HG03457 (cell line): ENCODE measurements around the gene FGFRL1.
"Not testable (repeated sequence)": the region's sequence is repeated elsewhere in the genome, so short reads cannot be mapped to it uniquely, and the experiment has no call there.

Experiments used
- ATAC-seq: cut with Tn5 transposase; IDR thresholded peaks from one replicate; pipeline ENCODE4 v1.9.1; 2021; ENCODE audit warnings: moderate number of reproducible peaks; ENCODE audit not compliant: unreplicated experiment

Gene FGFRL1

DNA sequence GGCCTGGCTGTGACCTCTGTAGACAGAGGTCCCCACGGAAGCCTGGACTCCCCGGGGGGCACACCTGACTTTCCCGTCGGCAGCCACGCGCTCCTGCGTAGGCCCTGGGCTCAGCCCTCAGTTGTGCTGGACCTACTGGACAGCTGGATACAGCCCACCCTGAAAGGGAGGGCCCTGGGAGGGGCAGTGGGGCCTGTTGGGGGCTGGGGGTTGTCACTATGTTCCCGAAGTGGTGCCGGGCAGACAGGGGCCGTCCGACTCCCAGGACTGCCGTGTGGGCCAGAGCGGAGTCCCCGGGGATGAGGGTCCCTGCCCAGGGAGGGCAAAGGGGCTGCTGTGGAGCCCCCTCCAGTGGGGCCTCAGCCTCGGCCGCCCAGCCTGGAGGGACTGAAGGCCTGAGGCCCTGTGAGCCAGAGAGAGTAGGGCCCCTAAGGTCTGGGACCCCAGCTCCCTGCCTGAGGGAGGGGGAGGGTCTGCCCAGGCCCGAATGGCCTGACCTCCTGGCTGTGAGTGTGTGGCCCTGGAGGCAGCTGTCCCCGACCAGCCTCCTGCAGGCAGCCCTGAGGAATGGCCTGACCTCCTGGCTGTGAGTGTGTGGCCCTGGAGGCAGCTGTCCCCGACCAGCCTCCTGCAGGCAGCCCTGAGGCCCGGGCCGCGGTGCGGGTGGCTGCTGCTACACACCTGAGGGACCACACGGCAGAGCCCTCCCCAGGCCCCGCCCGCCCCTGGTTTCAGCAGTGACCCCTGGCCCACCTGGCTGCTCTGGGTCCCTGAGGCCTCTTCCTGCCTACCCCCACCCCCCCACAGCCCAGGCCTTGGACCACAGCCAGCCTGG, 25.8 kb downstream of the FGFRL1 start:
- ATAC-seq, result no peak

DNA sequence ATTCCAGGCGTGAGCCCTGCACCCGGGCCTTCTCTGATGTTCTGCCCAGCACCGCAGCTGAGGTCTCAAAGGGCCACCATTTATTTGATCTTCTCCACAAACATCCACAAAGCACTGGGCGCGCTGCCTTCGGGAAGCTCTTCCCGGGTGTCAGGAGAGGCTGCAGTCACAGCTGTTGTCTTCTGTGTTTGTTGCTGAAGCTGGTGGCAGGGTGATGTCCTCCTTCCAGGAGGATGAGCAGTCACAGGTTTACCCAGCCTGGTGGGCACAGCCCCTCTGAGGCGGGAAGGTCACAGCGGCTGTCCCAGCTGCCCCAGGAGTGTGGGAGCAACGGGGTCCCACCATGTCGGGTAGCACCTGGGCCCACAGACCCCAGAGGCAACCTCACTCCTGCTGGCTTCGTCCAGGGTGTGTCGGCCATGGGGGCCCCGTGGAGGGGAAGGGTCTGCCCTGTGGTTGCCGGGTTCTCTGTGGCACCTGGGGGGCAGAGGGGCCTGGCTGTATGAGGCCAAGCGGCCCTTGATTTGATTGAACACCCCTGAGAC, 27.6 kb downstream of the FGFRL1 start:
- no peak for ATAC-seq

GRCh38 chr4:1039493-1040343, 28.3 kb downstream of the FGFRL1 start:
- ATAC-seq, result no peak

- no peak for ATAC-seq
These were observed 29.1 kb downstream of the FGFRL1 start for GRCh38 chr4:1040344-1041146.

DNA sequence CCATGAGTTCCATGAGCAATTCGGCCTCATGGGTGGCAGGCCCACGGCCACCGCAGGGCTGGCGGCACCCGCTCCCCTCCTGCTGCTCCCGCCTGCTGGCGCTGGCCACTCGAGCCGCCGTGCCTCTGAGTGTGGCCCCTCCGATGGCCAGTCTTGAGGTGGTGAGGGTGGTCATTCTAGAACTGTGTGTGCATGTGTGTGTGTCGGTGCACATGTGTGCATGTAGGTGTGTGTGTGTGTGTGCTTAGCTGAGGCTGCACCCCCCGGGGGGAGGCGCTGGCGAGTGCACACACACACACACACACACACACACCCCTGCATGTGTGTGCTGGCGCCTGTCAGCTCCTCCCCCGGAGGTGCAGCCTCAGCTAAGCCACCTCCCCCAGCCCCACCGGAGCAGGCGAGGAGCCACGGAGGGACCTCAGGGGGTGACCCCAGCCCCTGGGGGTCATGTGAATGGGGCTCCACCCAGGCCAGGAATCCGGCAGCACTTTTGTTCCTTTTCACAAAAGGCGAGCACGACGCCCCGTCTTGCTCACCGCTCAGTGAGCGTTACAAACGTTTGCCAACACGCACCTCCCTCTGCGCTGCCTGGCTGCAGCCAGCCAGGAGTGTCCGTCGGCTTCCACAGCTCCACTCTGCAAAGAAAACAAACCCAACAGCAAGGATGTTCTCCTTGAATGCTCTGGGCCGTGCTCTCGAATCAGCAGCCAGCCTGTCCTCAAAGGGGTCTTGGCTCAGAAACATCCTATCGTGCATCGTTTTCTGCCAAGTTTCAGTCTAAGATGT, 29.9 kb downstream of the FGFRL1 start:
- ATAC-seq, result no peak

GRCh38 chr4:1041936-1042330, 30.5 kb downstream of the FGFRL1 start:
- no peak for ATAC-seq

DNA sequence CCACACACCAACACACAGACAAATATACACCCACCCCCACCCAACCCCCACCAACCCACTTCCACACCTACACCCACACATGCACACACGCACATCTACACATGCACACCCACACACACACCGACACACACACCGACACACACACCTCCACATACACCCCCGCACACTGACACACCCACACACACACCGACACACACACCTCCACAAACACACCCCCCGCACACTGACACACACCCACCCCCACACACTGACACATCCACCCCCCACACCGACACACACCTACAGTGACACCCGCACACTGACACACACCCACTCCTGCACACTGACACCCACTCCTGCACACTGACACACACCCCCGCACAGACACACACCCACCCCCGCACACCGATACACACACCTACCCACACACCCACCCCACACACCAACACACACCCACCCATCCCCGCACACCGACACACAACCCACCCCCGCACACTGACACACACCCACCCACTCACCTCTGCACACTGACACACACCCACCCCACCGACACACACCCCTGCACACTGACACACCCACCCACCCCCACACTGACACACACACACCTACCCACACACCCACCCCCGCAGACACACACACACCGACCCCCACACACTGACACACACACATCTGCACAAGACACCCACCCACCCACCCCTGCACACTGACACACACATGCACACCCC, 31.1 kb downstream of the FGFRL1 start:
- ATAC-seq, result no peak

DNA sequence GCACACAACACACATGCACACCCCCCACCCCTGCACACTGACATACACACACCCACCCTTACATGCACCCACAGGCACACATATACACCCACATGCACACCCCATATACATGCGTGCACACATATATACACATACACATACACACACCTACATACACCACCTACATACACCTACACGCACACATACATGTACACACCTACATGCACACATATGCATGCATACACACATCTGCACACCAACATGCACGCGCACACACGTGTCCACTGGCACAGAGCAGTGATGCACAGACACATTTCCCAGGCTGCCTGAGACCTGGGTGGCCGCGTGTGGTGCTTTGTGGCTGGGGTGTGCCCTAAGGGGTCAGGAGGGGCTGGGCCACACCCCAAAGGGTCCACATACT, 31.7 kb downstream of the FGFRL1 start:
- no peak for ATAC-seq

- ATAC-seq, result no peak
These were observed 32.4 kb downstream of the FGFRL1 start for GRCh38 chr4:1043651-1044468.

DNA sequence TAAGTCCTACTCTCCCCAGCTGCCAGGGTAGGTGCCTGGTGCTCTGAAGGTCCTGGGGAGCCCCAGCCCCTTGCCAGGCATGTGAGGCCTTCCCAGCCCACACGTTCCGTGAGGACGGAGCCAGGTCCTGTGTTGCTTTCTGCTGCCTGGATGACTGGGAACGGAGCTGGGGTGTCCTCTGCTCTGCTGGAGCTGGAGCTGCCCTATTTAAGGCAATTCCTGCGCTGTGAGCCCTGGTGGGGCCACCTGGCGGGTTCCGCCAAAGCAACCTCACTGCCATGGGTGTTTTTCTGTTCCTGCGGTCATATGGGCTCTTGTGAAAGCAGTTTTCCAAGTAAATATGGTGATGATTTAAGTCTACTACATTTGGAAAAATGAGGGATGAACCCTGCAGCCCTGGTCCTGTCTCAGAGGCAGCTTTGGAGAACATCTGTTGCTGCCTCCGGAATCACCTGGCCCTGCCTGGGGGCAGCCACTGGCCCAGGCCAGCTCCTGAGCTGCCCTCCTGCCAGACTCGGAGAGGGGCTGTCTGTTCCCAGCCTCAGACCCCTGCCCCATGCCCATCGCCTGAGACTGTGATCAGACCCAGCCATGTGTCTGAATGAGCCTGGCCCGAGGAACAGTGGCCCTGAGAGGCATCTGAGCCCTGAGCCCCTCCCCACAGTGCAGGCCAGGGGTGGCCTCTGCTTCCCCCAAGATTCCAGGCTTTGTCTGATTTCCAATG, 33.2 kb downstream of the FGFRL1 start:
- ATAC-seq, result no peak

DNA sequence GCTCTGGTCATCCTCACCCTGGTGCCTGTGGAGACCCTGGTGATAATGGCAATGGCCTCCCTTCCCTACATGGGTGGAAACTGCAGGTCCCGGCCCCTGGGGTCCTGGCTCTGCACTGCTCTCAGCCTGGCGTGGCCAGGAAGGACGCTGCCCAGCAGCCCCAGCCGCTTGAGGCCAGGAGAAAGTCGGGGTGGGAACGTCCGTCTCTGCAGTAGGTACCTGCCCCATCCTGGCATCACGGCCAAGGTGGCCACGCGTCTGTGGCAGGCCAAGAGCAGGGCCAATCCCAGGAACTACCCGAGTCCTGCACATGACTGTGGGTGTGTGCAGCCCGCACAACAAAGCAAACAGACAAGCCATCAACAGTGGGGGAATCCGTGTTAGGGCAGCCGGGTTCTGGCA, 33.8 kb downstream of the FGFRL1 start:
- no peak for ATAC-seq

GRCh38 chr4:1045595-1046201, 34.3 kb downstream of the FGFRL1 start:
- ATAC-seq, result no peak

DNA sequence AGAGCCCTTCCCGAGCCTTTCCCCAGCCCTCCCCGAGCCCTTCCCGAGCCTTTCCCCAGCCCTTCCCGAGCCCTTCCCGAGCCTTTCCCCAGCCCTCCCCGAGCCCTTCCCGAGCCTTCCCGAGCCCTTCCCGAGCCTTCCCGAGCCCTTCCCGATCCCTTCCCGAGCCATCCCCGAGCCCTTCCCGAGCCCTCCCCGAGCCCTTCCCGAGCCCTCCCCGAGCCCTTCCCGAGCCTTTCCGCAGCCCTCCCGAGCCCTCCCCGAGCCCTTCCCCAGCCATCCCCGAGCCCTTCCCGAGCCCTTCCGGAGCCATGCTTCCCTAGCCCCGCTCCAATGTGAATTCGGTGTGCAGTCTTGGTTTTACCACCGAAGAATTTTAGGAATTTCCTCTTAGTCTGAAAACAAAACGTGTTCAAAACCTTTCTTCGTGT, 35.2 kb downstream of the FGFRL1 start:
- ATAC-seq, result not testable (repeated sequence)

DNA sequence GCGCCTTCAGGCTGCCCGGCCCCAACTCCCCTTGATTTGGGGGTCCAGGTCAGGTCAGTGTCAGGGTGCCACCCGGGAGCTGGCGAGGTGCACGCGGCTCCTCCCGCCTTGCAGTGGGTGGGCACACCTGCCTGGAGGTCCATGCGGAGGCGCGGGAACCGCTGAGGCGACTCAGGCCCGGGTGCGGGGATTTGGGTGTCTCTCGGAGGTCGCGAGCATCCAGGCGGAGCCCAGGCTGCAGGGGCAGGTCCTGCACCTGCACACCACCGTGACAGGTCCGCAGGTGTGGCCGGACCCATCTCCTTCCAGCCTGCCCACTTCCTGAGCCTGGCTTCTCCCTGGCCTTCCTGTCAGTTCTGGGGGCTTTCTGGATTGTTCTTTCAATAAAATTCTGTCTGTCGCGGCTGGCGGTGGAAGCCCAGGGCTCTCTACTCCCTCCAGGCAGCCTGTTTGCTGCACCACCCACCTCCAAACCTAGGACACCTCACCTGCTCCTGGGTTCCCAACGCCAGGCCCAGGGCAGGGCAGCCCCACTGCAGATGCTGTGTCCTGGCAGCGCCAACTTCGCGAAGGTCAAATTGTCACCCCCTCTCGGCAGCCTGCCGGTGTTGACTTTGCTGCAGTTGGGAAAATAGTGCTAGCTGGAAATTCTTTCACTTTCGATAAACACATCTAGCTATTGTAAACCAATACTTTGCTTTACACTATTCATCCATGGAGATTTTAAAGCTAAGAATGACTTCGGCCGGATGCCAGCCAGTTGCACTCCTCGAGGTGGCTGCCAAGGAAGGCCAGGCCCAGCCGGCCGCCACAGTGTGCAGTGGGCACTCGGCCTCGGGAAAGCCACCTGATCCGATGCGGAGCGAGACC, 35.9 kb downstream of the FGFRL1 start:
- ATAC-seq, result no peak

GRCh38 chr4:1047976-1048772, 36.7 kb downstream of the FGFRL1 start:
- ATAC-seq, result no peak
